Right lobe of liver (tissue), 6 donors: ENCODE data around the gene ZNF582. TPM values are rescaled to one million over a fixed set of nuclear protein-coding genes. Genes with fewer than 3 reads are reported as not detected.
"Not testable (repeated sequence)": the region's sequence is repeated elsewhere in the genome, so short reads cannot be mapped to it uniquely, and the experiment has no call there.

Source experiments
- ATAC-seq, 4 donors: fragments of 200-7000 bp; cut with Tn5 transposase; one replicate each; pipeline ENCODE4 v1.9.1; 2020; ENCODE audit warnings: mild to moderate bottlenecking in 4 of 4, moderate library complexity in 4 of 4
- DNase-seq, 3 donors: peaks; one replicate each; pipeline ENCODE4 v3.0.0-alpha.2; 2020
- H3K27ac ChIP-seq, 3 donors: fragments of 200-600 bp; one replicate each; pipeline ENCODE4 v1.8.0; 2022
- H3K27me3 ChIP-seq, 2 donors: fragments of 200-600 bp; one replicate each; pipeline ENCODE4 v1.8.0; 2022
- H3K36me3 ChIP-seq, 4 donors: fragments of 200-600 bp; sonication (generic) in 1 of 4; one replicate each; pipeline versions ENCODE4 v1.5.1 to v1.8.0; 2017 to 2022; ENCODE audit warnings: control low read depth in 1 of 4
- H3K4me1 ChIP-seq, 4 donors: fragments of 200-600 bp; sonication (generic) in 1 of 4; one replicate each; pipeline versions ENCODE4 v1.5.1 to v1.8.0; 2017 to 2022; ENCODE audit warnings: control low read depth in 1 of 4
- H3K4me3 ChIP-seq, 3 donors: fragments of 200-600 bp; one replicate each; pipeline ENCODE4 v1.8.0; 2022
- H3K9me3 ChIP-seq, 4 donors: fragments of 200-600 bp; sonication (generic) in 1 of 4; one replicate each; pipeline versions ENCODE4 v1.5.1 to v1.8.0; 2017 to 2022; ENCODE audit warnings: control low read depth in 1 of 4
- POLR2A ChIP-seq: fragments of 450-650 bp; IDR thresholded peaks from one replicate; pipeline ENCODE4 v1.6.1; 2017; ENCODE audit warnings: antibody characterized with exemption, mild to moderate bottlenecking
- WGBS: methylation state at CpG from one replicate; pipeline ENCODE4 v1.1.6; 2018; ENCODE audit warnings: low coverage, low lambda C conversion rate; ENCODE audit not compliant: insufficient coverage; ENCODE audit errors: missing lambda C conversion rate; 5-methylcytosine and 5-hydroxymethylcytosine counted together
- intact Hi-C, 2 donors: fragments of 100-400 bp; cut with DNase I; formaldehyde crosslinking; loops; one replicate each; pipeline versions ENCODE4 v1.11.2 to v1.14.1; 2022
- total RNA-seq, 6 experiments: library from RNA; depleted of rRNA in 2 of 6; stranded (reverse); fragments of >200 nt in 2 of 6; fragmentation: NEBNext Ultra II Directional in 3 of 6; extraction: Animal tissue kit (Norgen Biotek cat#: 25700) in 3 of 6; gene quantifications; one replicate each; pipeline versions ENCODE4 v1.1.0 to v1.2.4, GENCODE V29; 2016 to 2023
- TF ChIP-seq, protein P1 (sequence below), 4 donors: fragments of 200-600 bp in 3 of 4; fragments of 450-650 bp in 1 of 4; IDR thresholded peaks; one replicate each; pipeline versions ENCODE4 v1.5.1 to v1.8.0; 2016 to 2022; ENCODE audit warnings: antibody characterized with exemption in 4 of 4, mild to moderate bottlenecking in 2 of 4
- donor health status: DM: no; HTN: yes; CAD: no.
- donor health status: DM: no; HTN: no; CAD: no.
- donor health status: DM: no; HTN: no; CAD: no.
- donor health status: DM: no; HTN: yes; CAD: no.
- donor health status: DM: no; HTN: yes; CAD: no.

Gene ZNF582
- total RNA-seq, 6 experiments from 2014 or later: 0.80 to 2.8 (median 1.5) TPM

DNA sequence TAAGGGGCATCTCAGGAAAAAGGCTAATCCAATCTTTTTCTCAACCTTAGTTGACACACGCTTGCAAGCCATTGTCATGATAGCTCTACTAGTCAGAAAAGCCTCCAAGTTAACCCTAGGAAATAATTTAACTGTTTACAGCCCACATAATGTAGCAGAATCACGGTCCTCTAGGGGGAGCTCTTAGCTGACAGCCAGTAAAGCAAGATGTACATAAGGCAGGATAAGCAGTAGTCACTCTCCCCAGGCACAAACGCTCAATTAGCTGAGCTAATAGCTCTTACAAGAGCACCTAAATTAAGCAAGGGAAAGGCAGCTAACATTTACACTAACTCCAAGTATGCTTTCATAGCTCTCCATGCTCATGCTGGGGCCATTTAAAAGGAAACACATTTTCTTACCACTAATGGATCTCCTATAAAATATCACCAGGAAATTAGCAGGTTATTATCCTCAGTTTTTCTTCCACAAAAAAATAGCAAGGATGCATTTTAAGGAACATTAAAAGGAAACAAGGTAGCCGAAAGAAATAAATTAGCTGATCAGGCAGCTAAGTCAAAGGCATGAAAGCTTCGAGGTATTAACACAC lies 45.0 kb downstream of the ZNF582 start:
- TF ChIP-seq, protein P1, sequence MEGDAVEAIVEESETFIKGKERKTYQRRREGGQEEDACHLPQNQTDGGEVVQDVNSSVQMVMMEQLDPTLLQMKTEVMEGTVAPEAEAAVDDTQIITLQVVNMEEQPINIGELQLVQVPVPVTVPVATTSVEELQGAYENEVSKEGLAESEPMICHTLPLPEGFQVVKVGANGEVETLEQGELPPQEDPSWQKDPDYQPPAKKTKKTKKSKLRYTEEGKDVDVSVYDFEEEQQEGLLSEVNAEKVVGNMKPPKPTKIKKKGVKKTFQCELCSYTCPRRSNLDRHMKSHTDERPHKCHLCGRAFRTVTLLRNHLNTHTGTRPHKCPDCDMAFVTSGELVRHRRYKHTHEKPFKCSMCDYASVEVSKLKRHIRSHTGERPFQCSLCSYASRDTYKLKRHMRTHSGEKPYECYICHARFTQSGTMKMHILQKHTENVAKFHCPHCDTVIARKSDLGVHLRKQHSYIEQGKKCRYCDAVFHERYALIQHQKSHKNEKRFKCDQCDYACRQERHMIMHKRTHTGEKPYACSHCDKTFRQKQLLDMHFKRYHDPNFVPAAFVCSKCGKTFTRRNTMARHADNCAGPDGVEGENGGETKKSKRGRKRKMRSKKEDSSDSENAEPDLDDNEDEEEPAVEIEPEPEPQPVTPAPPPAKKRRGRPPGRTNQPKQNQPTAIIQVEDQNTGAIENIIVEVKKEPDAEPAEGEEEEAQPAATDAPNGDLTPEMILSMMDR (IDR thresholded peaks at IDR 0.05): no peak
- no peaks in the 10 kb centered on the region for H3K4me1 ChIP-seq
- no peaks in the 10 kb centered on the region for H3K27me3 ChIP-seq
- H3K9me3 ChIP-seq: no peaks in the 10 kb centered on the region
- no peaks in the 10 kb centered on the region for H3K36me3 ChIP-seq
- DNase-seq: no peak
- intact Hi-C loops: no loop called here
- WGBS: 77% methylated on average over 5 of the region's 5 CpGs
- no peak overlapping the region for H3K27ac ChIP-seq
- ATAC-seq: no peak
- H3K4me3 ChIP-seq: no peak overlapping the region

DNA sequence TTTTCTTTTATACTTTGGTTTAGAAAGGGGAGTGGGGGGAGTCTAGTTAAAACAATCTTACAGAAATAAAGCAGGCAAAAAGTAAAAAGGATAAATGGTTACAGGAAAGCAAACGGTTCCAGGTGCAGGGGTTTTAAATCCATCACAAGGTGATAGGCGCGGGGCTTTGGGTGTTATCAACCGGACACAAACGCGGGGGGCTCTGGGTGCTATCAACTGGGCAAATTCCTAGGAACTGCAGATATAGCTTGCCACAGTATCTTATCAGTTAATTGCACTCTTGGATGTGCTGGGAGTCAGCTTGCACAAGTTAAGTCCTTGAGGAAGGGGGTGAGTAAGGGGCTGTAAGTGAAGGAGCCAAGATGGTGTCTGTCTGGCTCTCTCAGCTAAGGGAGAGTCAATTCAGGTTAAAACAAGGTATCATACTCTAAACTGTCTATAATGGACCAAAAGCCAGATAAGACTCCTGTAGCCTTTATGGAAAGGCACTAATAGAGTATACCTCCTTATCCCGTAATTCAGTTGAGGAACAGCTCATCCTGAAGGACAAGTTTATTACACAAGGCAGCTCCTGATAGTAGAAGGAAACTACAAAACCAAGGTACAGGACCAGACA lies 46.1 kb downstream of the ZNF582 start:
- H3K4me3 ChIP-seq: no peak overlapping the region
- 50% methylated on average over 6 of the region's 7 CpGs for WGBS
- intact Hi-C loops: no loop called here
- no peaks in the 10 kb centered on the region for H3K36me3 ChIP-seq
- no peak for ATAC-seq
- no peak overlapping the region for H3K27ac ChIP-seq
- H3K4me1 ChIP-seq: no peaks in the 10 kb centered on the region
- no peaks in the 10 kb centered on the region for H3K27me3 ChIP-seq
- TF ChIP-seq, protein P1 (IDR thresholded peaks at IDR 0.05): no peak
- TF ChIP-seq POLR2A: no peak
- no peak for DNase-seq
- no peaks in the 10 kb centered on the region for H3K9me3 ChIP-seq

DNA sequence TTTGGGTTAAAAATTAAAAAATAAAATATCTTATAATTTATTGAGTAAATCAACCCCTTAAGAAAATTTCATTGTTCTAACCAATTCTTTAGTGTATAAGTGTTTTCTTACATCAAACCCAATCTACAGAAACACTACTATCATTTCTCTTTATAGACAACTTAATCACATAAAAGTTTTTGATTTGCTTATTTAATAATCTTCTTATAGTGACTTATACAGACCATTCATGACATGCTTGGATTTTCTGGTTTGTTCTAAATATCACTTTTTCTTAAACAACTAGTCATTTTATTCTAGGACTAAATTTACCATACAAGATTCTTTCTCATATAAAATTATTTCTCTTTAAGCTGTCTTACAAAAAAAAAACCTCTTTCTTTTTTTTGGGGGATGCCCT lies 51.4 kb downstream of the ZNF582 start:
- H3K4me3 ChIP-seq: no peak overlapping the region
- no peaks in the 10 kb centered on the region for H3K36me3 ChIP-seq
- intact Hi-C loops: no loop called here
- no peaks in the 10 kb centered on the region for H3K27me3 ChIP-seq
- DNase-seq (no peak), ATAC-seq (no peak)
- TF ChIP-seq, protein P1 (IDR thresholded peaks at IDR 0.05): no peak
- TF ChIP-seq POLR2A: no peak
- no peak overlapping the region for H3K27ac ChIP-seq
- no peaks in the 10 kb centered on the region for H3K4me1 ChIP-seq
- H3K9me3 ChIP-seq: no peaks in the 10 kb centered on the region

DNA sequence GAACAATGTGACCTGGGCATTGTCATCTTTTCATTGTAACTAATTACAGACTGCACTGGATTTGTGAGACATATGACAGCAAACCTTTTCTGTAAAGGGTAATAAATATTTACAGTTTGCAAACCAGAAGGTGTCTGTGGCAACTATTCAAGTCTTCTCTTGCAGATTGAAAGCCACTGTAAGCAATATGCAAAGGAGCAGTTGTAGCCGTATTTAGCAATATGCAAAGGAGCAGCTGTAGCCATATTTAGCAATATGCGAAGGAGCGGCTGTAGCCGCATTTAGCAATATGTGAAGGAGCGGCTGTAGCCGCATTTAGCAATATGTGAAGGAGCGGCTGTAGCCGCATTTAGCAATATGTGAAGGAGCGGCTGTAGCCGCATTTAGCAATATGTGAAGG lies 54.3 kb downstream of the ZNF582 start:
- H3K36me3 ChIP-seq, DNase-seq, H3K4me1 ChIP-seq, ATAC-seq, H3K27ac ChIP-seq, H3K4me3 ChIP-seq, H3K27me3 ChIP-seq, H3K9me3 ChIP-seq: not testable (repeated sequence)
- WGBS: 98% methylated on average over 4 of the region's 10 CpGs
- intact Hi-C loops: loop anchor here in 1 of 2 donors (10.0 kb wide), 1 partner anchor 84 kb away; no protein-coding TSS in a partner anchor

DNA sequence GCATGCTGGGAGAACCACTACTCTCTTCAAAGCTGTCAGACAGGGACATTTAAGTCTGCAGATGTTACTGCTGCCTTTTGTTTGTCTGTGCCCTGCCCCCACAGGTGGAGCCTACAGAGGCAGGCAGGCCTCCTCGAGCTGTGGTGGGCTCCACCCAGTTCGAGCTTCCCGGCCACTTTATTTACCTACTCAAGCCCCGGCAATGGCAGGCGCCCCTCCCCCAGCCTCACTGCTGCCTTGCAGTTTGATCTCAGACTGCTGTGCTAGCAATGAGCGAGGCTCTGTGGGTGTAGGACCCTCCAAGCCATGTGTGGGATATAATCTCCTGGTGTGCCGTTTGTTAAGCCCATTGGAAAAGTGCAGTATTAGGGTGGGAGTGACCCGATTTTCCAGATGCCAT lies 56.3 kb downstream of the ZNF582 start:
- H3K27me3 ChIP-seq, H3K27ac ChIP-seq, DNase-seq, H3K36me3 ChIP-seq, H3K4me1 ChIP-seq, ATAC-seq, H3K4me3 ChIP-seq, H3K9me3 ChIP-seq: not testable (repeated sequence)
- WGBS: no CpG with 5 or more reads among the region's 8 CpGs
- intact Hi-C loops: loop anchor here in 1 of 2 donors (10.0 kb wide), 1 partner anchor 82 kb away; no protein-coding TSS in a partner anchor

DNA sequence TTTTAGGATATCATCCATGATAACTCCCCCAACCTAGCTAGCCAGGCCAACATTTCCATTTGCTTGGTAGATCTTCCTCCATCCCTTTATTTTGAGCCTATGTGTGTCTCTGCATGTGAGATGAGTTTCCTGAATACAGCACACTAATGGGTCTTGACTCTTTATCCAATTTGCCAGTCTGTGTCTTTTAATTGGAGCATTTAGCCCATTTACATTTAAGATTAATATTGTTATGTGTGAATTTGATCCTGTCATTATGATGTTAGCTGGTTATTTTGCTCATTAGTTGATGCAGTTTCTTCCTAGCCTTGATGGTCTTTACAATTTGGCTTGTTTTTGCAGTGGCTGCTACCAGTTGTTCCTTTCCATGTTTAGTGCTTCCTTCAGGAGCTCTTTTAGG lies 58.0 kb downstream of the ZNF582 start:
- H3K27ac ChIP-seq, H3K4me3 ChIP-seq, ATAC-seq, H3K4me1 ChIP-seq, DNase-seq, H3K36me3 ChIP-seq, H3K9me3 ChIP-seq, H3K27me3 ChIP-seq: not testable (repeated sequence)
- intact Hi-C loops: loop anchor here in 1 of 2 donors (10.0 kb wide), 1 partner anchor 81 kb away; no protein-coding TSS in a partner anchor
